Activated naive CD8-positive, alpha-beta T cell (primary cell): ENCODE measurements around the gene GFPT1.

Experiments used
- H3K27ac Mint-ChIP-seq: one replicate; pipeline ENCODE4 v1.8.0; 2021; ENCODE audit warnings: mixed read lengths
- H3K27me3 Mint-ChIP-seq: one replicate; pipeline ENCODE4 v1.8.0; 2021; ENCODE audit warnings: mixed read lengths
- H3K36me3 Mint-ChIP-seq: one replicate; pipeline ENCODE4 v1.8.0; 2021; ENCODE audit warnings: mixed read lengths
- H3K4me1 Mint-ChIP-seq: one replicate; pipeline ENCODE4 v1.8.0; 2021; ENCODE audit warnings: low read depth, mixed read lengths
- H3K4me3 Mint-ChIP-seq: one replicate; pipeline ENCODE4 v1.8.0; 2021; ENCODE audit warnings: mild to moderate bottlenecking, mixed read lengths
- H3K9me3 Mint-ChIP-seq: one replicate; pipeline ENCODE4 v1.8.0; 2021; ENCODE audit warnings: low read depth, mixed read lengths

The GFPT1 gene

DNA sequence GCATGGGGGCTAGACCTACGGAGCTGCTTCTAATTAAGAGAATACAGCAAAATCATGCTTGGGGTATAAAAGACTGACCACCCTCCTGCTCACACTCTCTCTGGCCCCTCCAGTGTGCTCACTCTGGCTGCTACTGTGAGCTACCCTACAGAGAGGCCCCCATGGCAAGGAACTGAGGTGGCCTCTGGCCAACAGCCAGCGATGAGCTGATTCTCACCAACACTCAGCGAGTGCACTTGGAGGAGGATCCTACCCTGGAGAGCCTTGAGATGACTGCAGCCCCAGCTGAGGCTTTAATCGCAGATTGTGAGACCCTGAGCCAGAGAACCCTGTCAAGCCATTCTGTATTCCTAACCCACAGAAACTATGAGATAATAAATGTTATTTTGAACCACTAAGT, 88.2 kb downstream of the GFPT1 start:
- Mint-ChIP-seq H3K27me3 (peaks cover 4% of the 10 kb centered on the region), H3K36me3 (no peaks in the 10 kb centered on the region), H3K27ac (no peak overlapping the region), H3K4me3 (no peak overlapping the region), H3K9me3 (no peaks in the 10 kb centered on the region), H3K4me1 (no peaks in the 10 kb centered on the region)

DNA sequence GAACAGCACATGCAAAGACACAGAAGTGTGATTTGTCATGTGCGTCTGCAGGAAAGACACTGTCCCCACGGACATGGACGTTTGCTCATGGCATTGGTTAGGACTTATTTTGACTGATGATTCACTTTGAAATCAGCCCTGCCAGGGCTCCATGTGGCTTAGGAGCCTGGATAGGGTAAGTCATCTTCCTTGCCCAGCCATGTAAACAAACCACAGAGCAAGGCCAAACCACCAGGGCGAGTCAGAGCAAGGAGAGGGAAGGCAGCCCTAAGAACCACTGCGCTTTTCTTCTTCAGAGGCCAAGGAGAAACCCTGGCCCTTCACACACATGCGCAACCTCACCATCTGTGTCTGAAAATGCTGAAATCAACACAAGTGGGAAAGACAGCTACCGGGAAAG, 88.8 kb downstream of the GFPT1 start:
- no peaks in the 10 kb centered on the region for H3K9me3 Mint-ChIP-seq
- H3K4me1 Mint-ChIP-seq: no peaks in the 10 kb centered on the region
- no peaks in the 10 kb centered on the region for H3K36me3 Mint-ChIP-seq
- no peak overlapping the region for H3K4me3 Mint-ChIP-seq
- no peak overlapping the region for H3K27ac Mint-ChIP-seq
- peaks cover 4% of the 10 kb centered on the region for H3K27me3 Mint-ChIP-seq

- no peaks in the 10 kb centered on the region for H3K36me3 Mint-ChIP-seq
- no peak overlapping the region for H3K4me3 Mint-ChIP-seq
- H3K27me3 Mint-ChIP-seq: peaks cover under 1% of the 10 kb centered on the region
- no peak overlapping the region for H3K27ac Mint-ChIP-seq
- H3K4me1 Mint-ChIP-seq: no peaks in the 10 kb centered on the region
- H3K9me3 Mint-ChIP-seq: no peaks in the 10 kb centered on the region
Measured at GRCh38 chr2:69297216-69297615, 89.8 kb downstream of the GFPT1 start.

DNA sequence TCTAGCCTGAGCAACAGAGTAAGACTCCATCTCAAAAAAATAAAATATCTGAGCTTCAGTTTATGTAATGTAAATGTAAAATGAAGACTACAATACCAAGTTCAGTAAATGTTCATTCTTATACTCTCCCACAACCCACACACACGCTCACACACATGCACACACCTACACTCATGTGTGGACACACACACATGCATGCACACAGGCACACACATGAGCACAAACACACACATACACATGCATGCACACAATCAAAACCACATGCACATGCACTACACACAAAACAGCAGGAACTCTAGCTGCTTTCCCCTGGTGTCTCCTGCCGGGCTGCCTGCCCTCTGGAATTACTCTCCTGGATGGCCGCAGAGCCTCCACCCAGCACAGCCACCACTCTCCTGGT, 90.6 kb downstream of the GFPT1 start:
- H3K36me3 Mint-ChIP-seq: no peaks in the 10 kb centered on the region
- H3K4me3 Mint-ChIP-seq: no peak overlapping the region
- H3K9me3 Mint-ChIP-seq: no peaks in the 10 kb centered on the region
- H3K27me3 Mint-ChIP-seq: no peaks in the 10 kb centered on the region
- no peaks in the 10 kb centered on the region for H3K4me1 Mint-ChIP-seq
- no peak overlapping the region for H3K27ac Mint-ChIP-seq

DNA sequence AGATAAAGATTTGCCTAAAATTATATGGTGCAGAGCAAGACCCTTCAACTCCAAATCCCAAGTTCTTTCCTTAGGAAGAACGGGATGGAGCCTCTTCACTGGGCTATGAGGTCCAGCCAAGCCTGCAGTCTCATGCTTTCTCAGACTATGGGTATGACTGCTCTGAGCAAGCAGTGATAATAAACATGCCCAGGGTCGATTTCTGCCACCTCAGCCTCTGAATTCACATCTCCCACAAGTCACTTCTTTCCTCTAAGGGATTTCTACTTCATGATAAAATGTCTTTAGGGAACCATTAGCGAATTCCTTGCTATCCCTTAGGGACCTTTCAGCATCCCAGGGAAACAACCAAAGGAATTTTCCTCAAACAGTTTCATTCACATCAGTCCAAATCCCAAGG, 94.8 kb downstream of the GFPT1 start:
- Mint-ChIP-seq H3K36me3 (no peaks in the 10 kb centered on the region), H3K4me3 (no peak overlapping the region), H3K4me1 (no peaks in the 10 kb centered on the region), H3K9me3 (no peaks in the 10 kb centered on the region), H3K27ac (no peak overlapping the region), H3K27me3 (no peaks in the 10 kb centered on the region)

DNA sequence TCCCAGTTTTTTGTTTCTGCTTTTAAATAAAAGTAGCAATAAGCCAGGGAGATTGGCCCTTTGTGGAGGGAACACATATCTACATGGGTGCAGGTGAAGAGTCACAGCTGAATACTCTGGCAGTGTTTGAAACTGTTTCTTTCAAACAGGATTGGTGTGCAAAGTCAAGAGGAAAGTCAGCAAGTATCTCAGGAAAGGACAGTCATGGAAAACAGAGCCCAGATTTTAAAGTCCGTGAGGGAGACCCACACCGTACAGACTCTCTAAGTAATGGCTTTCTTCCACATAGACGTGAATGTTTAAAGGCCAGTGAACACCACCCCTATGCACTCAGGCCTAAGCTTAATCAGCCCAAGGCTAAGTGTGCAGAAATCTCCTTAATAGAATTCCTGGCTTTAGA, 95.3 kb downstream of the GFPT1 start:
- Mint-ChIP-seq H3K9me3 (no peaks in the 10 kb centered on the region), H3K36me3 (no peaks in the 10 kb centered on the region), H3K4me1 (no peaks in the 10 kb centered on the region), H3K4me3 (no peak overlapping the region), H3K27ac (no peak overlapping the region), H3K27me3 (no peaks in the 10 kb centered on the region)

DNA sequence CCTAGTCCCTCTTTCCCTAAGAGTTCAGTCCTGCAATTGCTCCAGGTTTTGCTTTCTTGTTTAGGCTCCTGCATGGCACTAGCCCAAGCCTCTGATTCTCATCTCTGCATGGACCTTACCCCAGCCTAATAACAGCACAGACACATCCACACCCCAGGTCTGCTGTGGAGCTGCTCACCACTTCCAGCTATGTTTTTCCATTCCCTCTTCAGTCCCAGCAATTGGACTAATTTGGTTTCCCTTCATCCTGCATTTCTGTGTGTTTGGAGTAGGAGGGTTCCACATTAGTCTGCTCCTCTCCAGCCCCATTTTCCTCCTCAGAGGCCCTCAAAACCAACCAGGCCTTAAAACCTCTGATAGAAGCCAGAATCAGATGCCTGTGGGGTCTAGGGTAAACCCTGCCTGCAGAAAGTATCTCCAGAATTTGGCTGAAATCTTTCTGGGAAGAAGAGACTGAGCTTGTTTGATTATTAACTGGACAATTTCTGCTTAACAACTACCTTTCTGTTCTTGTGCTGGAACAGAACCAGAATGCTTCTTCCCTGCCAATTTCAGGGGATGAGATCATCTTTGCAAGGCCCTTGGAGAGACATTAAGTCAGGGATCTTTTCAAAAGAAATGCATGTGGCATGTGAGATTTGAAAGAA, 95.9 kb downstream of the GFPT1 start:
- no peaks in the 10 kb centered on the region for H3K9me3 Mint-ChIP-seq
- H3K27ac Mint-ChIP-seq: no peak overlapping the region
- no peak overlapping the region for H3K4me3 Mint-ChIP-seq
- no peaks in the 10 kb centered on the region for H3K4me1 Mint-ChIP-seq
- H3K27me3 Mint-ChIP-seq: no peaks in the 10 kb centered on the region
- no peaks in the 10 kb centered on the region for H3K36me3 Mint-ChIP-seq

GRCh38 chr2:69288429-69288828, 98.6 kb downstream of the GFPT1 start:
- Mint-ChIP-seq H3K9me3 (no peaks in the 10 kb centered on the region), H3K27me3 (no peaks in the 10 kb centered on the region), H3K36me3 (no peaks in the 10 kb centered on the region), H3K4me1 (no peaks in the 10 kb centered on the region), H3K4me3 (no peak overlapping the region), H3K27ac (no peak overlapping the region)

- no peaks in the 10 kb centered on the region for H3K9me3 Mint-ChIP-seq
- no peaks in the 10 kb centered on the region for H3K27me3 Mint-ChIP-seq
- no peak overlapping the region for H3K27ac Mint-ChIP-seq
- H3K4me3 Mint-ChIP-seq: no peak overlapping the region
- no peaks in the 10 kb centered on the region for H3K36me3 Mint-ChIP-seq
- H3K4me1 Mint-ChIP-seq: no peaks in the 10 kb centered on the region
Measured at GRCh38 chr2:69287544-69287943, 99.5 kb downstream of the GFPT1 start.

- Mint-ChIP-seq H3K36me3 (no peaks in the 10 kb centered on the region), H3K9me3 (no peaks in the 10 kb centered on the region), H3K27me3 (peaks cover 2% of the 10 kb centered on the region), H3K4me1 (no peaks in the 10 kb centered on the region), H3K27ac (no peak overlapping the region), H3K4me3 (no peak overlapping the region)
Measured at GRCh38 chr2:69285379-69285894, 101.6 kb downstream of the GFPT1 start.

GRCh38 chr2:69280796-69281412, 106.1 kb downstream of the GFPT1 start:
- peaks cover 9% of the 10 kb centered on the region for H3K27me3 Mint-ChIP-seq
- no peak overlapping the region for H3K4me3 Mint-ChIP-seq
- H3K9me3 Mint-ChIP-seq: no peaks in the 10 kb centered on the region
- H3K36me3 Mint-ChIP-seq: no peaks in the 10 kb centered on the region
- H3K4me1 Mint-ChIP-seq: no peaks in the 10 kb centered on the region
- H3K27ac Mint-ChIP-seq: no peak overlapping the region

- Mint-ChIP-seq H3K9me3 (no peaks in the 10 kb centered on the region), H3K4me3 (no peak overlapping the region), H3K27me3 (peaks cover 11% of the 10 kb centered on the region), H3K4me1 (no peaks in the 10 kb centered on the region), H3K36me3 (no peaks in the 10 kb centered on the region), H3K27ac (no peak overlapping the region)
Measured at GRCh38 chr2:69279931-69280681, 106.9 kb downstream of the GFPT1 start.

GRCh38 chr2:69279211-69279610, 107.8 kb downstream of the GFPT1 start:
- Mint-ChIP-seq H3K36me3 (no peaks in the 10 kb centered on the region), H3K4me3 (no peak overlapping the region), H3K9me3 (no peaks in the 10 kb centered on the region), H3K27me3 (peaks cover 14% of the 10 kb centered on the region), H3K27ac (no peak overlapping the region), H3K4me1 (no peaks in the 10 kb centered on the region)

GRCh38 chr2:69278366-69278765, 108.7 kb downstream of the GFPT1 start:
- Mint-ChIP-seq H3K27me3 (peaks cover 21% of the 10 kb centered on the region), H3K9me3 (no peaks in the 10 kb centered on the region), H3K27ac (no peak overlapping the region), H3K4me3 (no peak overlapping the region), H3K36me3 (no peaks in the 10 kb centered on the region), H3K4me1 (no peaks in the 10 kb centered on the region)

DNA sequence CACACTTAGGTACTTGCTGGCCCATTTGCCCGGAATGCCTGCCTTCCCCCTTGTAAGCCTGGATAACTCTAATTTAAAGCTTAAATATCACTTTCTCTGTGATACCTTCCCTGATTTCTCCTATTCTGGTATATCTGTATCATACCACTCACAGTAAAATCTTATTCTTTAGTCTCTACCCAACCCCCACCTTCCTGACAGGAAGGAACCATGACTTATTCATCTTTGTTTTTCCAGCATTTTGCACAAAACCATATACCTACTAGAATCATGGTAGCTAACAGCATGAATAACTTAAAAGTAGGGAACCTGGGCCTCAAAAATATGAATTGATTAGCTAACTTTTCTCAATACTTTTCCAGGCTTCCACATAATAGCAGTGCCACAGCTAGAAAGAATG, 111.5 kb downstream of the GFPT1 start:
- H3K27me3 Mint-ChIP-seq: peaks cover 31% of the 10 kb centered on the region
- no peak overlapping the region for H3K27ac Mint-ChIP-seq
- no peak overlapping the region for H3K4me3 Mint-ChIP-seq
- H3K9me3 Mint-ChIP-seq: no peaks in the 10 kb centered on the region
- H3K4me1 Mint-ChIP-seq: no peaks in the 10 kb centered on the region
- H3K36me3 Mint-ChIP-seq: no peaks in the 10 kb centered on the region
